Ramos (cell line): ENCODE results near the gene ANO2.

ENCODE experiments used
- in situ Hi-C: fragments of 300-500 bp; cut with MboI; formaldehyde crosslinking; loops from one replicate; pipeline ENCODE4 v1.14.3; 2022; ENCODE audit warnings: low sequenced_read_pairs; ENCODE audit not compliant: unreplicated experiment

ANO2 gene

DNA sequence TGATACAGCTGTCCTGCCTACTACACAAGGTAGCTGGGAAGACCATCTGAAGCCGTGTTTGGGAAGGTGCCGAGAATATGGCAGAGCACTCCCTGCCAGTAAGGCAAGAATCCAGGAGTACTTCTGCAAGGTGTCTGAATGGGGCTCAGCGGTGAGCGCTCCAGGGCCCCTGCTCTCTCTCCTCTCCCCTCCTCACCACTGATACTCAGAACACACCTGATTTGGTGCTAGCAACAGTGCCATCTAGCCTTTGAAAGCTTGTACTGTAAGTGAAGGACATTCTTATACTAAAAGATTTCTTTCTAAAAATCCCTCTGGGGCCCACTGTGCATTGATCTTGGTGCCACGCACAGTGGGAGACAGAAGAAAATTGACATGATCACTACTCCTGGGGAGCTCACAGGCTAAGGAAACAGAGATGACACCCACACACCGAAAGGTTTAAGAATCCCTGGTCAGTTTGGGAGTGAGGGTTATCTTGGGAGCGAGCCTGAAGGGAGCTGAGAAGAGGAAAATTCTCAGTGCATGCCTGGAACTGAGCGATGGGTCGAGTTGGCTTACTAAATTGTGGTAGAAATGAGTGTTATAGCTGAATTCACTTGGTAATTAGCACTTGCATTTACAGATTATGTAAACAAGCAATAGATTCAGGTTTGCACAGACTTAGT, 296.2 kb downstream of the ANO2 start:
- in situ Hi-C loops, result no loop called here

DNA sequence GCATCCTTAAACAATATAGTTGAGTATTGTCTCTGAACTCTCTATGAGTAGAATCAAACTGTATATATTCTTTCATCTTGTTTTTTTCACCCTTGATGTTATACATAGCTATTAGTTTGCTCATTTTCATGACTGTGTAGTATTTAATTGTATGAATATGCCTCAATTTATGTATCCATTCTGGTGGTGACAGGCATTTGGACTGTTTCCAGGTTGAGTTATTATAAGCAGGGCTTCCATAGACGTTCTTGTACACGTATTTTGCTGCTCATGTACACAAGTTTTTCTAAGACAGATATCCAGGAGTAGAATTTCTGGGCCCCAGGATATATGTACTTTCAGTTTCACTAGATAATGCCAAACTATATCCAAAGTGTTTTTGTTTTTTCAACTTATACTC, 301.8 kb downstream of the ANO2 start:
- in situ Hi-C loops, result no loop called here

DNA sequence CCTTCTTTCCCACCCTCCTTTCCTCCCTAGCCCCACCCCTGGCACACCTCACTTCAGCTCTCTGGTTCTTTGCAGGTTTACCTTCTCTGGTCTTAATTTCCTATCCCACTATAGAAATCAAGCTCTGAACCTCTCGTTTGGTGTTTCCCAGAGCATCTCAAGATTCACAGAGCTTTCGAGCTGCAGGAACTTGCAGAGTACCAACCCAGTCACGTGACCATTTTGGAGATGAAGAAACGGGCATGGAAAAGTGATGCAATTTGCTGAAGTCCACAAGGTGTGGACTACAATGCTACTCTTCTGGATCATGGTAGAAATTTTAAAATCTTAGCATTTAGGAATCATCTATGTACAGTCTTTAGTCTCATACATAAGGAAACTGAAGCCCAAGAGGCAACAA, 307.4 kb downstream of the ANO2 start:
- in situ Hi-C loops, result no loop called here

DNA sequence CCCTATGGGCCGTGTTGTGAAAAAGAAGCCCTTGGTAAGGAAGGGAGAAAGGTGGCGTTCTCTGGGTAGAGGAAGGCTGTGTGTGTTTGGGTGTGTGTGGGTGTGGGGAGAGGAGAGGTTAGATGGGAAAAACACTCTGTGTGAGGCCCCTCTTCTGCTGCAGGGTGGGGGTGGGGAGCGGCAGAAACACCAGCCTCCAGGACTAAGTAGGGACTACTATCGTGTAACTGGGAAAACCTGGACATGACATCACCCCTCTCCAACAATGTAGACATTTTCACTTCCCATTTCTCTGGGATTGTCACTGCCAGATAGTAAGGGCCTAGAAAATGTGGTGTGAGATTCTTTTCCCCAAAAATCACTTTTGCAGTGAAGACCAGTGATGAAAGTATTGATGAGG, 308.2 kb downstream of the ANO2 start:
- in situ Hi-C loops, result no loop called here

DNA sequence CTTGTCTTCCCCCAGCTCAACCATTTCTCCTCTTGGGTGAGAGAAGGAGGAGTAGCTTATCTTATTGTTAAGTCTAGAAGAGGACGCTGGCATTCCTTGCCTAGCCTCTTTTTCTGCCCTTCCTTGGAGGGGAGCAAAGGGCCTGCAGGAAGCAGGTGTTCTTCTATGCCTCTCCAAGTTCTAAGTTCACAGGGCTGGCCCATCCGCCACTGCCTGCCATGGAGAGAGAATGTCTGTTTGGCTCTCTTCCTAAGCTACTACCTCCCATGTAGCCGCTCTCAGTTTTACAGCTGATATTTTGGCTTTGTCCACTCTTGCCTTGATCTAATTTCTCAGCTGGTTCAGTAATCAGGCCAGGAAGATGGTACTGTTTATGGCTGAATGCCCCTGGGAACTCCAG, 312.0 kb downstream of the ANO2 start:
- in situ Hi-C loops, result no loop called here

DNA sequence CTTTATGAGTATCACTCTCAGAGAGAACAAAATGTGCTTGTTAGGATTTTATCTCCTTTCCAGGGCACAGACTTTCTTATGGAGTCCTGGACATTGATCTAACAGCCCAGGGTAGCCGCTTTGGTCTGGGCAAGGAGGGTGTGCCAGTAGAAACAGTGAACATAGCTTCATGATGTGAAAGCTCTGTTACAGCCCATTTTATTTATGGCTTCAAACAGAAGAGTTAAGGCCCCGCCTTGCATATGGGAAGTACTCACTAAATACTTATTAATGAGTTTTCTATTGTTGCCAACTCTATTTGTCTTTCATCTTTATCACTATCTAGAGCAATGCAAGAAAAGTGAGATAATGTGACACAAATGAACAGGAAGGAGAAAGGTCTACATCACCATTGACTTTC, 312.6 kb downstream of the ANO2 start:
- in situ Hi-C loops, result no loop called here

DNA sequence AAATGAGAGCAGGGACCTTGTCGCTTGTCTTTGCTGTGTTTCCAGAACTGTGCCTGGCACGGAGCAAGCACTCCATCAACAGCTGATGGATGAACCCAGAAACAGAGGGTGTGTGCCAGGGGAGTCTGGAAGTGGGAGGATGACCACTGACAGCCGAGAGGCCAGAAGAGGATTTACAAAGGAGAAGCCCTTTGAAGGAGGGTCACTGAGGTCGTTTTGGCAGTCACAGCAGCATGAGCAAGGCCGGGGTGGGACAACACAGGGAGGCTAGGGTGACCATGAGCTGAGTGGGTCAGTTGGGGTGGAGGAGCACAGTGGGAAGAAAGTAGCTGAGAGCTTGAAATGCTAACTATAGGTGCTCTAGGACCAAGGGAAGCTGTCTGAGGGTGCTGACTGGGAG, 313.6 kb downstream of the ANO2 start:
- in situ Hi-C loops, result no loop called here

DNA sequence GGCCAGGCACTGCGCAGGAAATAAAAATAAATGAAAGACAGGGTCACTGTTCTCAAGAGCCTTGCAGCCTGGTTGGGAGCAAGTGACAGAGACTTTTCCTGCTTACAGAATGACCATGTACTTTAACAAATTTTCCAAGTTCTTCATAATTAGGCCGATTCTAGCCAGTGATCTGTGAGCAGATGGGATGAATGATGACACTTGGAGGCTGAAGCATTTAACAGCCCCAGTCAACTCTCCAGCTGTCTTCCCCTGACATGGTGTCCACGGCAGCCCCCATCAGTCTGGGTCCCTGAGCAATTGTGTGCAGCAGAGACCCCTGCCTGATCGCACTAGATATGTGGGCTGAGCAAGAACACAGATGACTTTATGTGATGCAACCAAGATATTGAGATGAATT, 314.3 kb downstream of the ANO2 start:
- in situ Hi-C loops, result no loop called here

DNA sequence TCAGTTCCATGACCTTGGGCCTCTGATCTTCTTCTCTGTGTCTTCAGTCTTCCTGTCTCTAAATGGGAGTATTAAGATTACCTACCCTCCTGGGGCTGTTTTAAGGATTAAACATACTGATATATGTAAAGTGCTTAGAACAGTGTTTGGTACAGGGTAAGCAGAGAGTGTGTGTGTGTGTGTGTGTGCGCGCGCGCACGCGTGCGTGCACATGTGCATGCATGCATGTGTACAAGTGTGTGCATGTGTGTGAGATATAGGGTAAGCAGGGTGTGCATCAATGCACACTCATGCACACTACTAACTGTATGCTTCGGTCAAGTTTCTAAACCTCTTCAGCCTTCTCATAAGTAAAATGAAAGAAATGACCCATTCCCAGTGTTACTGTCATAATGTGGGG, 316.6 kb downstream of the ANO2 start:
- in situ Hi-C loops, result no loop called here

DNA sequence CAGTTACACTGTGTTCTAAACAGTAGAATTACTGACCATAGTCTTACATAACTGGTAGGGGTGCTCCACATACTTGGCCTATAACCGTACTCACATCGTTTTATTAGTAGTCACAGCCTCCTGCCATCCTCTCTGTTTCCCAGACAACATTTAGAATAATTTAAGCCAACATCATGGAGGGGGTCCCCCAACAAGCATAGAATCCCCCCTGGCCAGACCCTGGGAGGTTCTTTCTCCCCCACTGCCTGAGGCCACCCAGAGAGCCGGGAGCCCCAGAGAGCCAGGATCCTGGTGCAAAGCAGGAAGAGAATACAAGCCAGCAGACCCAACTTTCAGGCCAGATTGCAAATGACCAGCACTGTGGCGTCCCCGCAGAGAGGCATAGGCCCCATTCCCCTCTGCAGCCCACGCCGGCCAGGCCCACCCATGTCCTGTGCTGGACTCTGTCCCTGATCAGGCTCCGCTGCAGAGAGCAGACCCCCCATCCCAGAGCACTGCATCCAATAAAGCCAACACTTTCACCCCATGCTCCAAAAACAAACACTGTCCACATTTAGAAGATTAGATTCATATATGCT, 317.9 kb downstream of the ANO2 start:
- in situ Hi-C loops, result no loop called here

DNA sequence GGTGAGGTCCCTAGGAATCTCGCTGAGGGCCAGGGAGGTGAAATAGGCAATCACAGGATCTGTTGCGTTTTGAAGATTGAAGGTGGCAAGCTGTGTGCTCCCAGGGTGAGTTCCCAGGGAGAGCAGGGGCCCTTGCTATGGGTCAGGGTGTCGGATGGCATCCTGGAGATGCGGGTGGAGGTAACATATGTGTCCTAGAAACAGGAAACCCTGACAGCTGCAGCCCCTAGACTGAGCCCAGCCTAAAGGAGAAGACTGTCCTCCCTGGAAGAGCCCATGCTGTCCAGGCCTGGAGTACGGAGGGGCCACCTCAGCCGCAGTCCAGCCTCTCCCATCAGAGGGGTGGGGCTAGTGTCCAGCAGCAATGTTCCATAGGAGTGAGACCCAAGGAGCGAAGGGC, 318.9 kb downstream of the ANO2 start:
- in situ Hi-C loops, result no loop called here

DNA sequence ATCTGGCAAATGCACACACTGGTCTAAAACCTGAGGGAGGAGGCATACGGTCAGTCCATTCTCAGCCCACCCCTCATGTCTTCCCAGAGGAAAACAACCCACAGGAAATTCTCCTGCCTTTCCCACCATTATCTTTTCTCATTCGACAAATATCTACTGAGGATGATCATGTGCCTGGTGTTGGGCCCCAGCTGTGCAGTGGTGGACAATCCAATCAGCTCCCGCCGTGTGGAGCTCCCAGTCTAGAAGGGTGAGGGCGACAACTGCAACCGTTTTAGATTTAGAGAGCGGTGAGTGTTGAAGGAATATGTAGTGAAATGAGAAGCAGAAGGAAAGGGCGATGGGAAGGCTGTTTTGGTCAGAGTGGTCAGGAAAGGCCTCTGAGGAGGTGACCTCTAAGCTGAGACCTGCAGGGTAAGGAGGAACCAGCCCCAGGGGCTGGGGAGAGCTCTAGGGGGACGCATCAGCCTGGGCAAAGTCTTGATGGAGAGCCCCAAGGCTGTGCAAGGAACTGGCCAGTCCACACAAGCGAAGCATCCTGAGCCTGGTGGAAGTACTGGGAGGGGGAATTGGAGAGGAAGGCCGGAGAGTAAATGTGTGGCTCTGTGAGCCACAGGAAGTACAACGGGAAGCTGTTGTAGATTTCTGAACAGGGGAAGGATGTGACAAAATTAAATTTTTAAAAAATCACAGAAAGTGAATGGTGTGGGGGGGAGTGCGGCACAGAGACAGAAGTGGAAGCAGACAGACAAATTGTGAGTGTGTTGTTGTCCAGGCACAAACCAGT, 320.4 kb downstream of the ANO2 start:
- in situ Hi-C loops, result no loop called here

DNA sequence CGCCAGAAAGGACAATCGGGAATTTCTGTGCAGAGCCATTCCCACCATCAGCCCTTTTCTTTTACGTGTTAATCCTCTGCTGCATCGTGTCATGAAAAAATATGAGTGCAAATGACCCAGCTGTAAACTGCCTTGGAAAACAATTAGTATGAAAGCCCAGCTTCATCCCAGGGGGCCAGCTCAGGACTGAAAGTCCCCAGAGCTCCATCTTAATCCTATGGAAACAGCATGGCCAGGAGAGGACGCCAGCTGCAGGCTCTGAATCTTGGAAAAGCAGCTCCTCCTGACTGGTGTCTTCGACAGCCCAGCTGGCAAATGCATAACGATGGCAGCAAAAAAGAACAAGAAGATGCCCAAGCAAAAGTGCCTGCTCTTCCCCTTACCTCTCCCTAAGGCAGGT, 321.6 kb downstream of the ANO2 start:
- in situ Hi-C loops, result no loop called here

DNA sequence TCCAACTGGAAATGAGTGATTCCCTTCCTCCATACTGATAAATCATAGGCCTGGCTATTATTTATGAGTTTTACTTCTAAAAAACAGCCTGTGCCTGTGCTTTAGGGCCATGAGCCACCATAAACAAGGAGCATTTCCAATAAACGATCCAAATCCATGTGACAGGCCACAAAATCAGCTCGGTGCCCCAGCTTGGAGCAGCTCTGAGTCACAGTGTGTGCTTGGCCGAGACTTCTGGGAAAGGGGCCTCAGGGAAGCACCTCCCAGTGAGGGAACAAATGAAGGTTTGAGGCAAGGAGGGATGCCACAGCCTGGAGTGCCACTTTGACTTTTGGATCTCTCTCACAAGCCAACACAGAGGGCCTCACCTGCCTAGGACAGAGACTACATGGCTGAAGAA, 322.8 kb downstream of the ANO2 start:
- in situ Hi-C loops, result no loop called here

DNA sequence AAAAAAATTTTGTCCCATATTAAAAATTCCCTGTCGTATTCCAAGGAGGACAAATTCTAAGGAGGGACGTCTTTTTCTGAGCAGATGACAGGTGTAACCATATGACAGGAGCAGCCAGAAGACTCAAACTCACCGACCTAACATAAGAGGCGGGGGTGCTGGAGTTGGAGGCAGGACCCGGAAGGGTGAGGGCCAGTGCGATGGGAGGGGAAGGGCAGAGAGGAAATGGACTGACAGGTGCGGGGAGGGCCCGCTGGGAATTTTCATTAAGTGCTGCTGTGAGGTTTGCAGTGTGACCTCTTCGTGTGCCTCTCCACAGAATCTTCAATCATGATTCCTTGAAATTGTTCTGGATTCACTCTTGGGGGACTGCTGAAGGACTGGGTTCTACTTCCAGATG, 323.7 kb downstream of the ANO2 start:
- in situ Hi-C loops, result no loop called here

DNA sequence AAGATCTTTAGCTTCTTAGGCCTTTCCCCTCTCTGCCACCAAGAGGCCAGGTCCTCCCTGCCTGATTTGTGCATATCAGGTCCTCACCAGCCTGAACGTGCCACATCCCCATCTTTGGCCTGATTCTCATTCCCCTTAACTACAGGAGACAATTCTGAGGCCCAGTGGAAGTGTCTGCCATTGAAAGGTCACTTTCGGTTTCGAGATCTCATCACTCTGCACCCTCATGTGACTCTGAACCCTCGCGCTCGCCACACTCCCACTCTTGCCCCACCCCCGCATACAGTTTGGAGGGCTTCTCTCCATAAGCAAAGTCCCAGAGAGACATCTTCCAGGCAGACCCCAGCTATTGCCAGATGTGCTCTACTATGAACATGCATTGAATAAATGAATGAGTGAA, 324.2 kb downstream of the ANO2 start:
- in situ Hi-C loops, result no loop called here

DNA sequence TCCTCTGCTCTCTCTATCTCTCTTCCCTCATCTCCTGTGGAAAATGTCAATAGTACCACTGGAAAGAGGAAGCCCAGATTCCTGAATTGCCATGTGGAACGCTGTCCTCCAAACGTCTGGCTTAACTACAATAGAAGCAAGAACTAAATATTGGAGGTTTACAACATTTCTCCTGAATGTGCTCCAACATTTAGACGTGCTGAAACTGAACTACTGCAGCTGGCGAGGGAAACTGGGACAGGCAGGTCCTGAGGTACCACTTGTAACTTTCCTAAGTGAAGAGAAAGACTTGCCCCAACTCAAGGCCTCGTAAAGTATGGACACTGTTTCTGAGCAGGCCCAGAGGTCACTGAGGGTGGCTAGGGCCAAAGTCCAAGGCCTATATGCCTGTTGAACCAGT, 325.4 kb downstream of the ANO2 start:
- in situ Hi-C loops, result no loop called here

DNA sequence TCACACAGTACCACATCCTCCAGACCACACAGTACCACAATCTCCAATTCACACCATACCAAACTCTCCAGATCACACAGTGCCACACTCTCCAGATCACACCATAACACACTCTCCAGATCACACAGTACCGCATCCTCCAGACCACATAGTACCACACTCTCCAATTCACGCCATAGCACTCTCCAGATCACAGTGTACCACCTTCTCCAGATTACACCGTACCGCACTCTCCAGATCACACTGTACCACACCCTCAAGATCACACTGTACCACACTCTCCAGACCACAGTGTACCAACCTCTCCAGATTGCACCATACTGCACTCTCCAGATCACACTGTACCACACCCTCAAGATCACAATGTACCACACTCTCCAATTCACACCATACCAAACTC, 328.2 kb downstream of the ANO2 start:
- in situ Hi-C loops, result no loop called here

DNA sequence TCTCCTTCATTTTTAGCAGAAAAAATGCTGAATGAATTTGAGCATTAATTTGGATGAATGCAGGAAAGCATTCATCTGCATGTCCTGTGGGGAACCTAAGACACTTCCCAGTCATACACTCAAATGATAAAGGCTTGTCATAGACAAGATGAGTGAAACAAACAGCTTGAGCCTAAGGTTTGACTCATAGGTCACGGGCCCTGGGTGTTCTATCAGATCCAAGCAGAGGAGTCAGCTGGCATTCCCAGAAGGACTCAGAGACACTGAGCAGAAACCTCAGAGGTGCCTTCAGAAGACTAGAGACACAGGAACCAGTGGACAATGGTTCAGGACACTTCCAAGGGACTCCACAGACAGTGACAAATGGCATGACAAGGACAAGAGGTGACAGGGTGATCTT, 329.3 kb downstream of the ANO2 start:
- in situ Hi-C loops, result no loop called here

DNA sequence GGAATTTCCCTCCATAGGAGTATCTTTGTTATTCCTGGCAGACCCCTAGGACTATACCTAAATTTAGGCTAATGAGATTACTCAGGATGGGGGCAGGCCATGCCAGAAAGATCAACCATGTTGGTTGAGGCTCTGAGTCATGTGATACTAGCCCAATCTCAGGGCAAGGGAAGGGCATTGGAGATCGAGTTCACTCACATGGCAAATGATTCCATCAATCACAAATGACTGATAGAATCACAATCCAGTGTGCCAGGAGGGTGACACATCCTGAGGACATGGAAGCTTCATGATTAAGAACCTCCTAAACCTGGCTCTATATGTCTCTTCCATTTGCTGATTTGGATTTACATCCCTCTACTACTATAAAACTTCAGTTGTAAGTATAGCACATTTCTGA, 330.8 kb downstream of the ANO2 start:
- in situ Hi-C loops, result no loop called here

DNA sequence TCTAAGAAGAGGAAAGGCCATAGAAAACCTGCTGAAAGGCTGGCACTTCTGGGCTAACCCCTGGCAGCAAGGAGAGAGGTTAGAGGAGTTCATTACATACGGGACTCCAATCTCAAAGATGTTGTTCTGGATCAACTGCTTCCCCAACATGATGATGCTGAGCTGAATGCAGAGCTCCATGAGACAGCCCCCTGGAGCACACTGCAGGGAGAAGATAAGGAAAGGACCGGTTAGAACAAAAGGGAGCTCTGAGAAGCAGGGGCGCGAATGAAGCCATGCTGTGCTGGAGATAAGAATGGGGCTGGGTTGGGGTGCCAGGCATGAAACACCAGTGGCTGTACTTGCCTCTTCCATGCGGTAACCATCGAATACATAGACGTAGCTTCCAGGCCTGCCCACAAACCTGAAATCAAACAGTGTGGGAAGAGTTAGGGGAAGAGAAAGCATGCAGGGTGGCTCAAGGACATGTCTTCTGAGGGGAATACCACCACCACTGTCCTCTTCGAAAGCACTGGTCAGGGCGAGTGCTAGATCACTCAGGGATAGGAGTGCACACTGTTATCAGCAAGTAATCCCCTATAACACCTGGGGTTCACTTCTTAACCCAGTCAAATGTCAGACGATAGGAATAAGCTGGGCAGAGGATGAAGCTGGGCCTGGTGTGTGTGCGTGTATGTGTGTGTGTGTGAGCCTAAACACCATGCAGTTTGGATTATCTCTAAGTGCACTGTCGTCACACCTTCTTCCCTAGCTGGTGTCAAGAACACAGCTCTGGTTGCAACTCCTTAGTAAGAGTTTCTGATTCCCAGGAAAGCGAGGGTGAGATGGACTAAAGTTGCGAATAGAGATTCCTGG, 332.3 kb downstream of the ANO2 start:
- in situ Hi-C loops, result no loop called here
